A549 treated with AZD9567 at 1 μM for 4 hours (cell line): ENCODE data around the gene EIF5AL1. TPM values are rescaled to one million over a fixed set of nuclear protein-coding genes. Genes with fewer than 3 reads are reported as not detected.

Source experiments
- total RNA-seq: library from RNA; stranded (reverse); fragments of 200-300 nt; extraction: Qiagen RNA extraction; gene quantifications from 5 replicates; pipeline ENCODE4 v1.2.3, GENCODE V29; 2022; ENCODE audit not compliant: insufficient read depth

The EIF5AL1 gene
- 2.2 to 48.0 TPM (median 2.7 TPM) in 5 replicates for total RNA-seq

DNA sequence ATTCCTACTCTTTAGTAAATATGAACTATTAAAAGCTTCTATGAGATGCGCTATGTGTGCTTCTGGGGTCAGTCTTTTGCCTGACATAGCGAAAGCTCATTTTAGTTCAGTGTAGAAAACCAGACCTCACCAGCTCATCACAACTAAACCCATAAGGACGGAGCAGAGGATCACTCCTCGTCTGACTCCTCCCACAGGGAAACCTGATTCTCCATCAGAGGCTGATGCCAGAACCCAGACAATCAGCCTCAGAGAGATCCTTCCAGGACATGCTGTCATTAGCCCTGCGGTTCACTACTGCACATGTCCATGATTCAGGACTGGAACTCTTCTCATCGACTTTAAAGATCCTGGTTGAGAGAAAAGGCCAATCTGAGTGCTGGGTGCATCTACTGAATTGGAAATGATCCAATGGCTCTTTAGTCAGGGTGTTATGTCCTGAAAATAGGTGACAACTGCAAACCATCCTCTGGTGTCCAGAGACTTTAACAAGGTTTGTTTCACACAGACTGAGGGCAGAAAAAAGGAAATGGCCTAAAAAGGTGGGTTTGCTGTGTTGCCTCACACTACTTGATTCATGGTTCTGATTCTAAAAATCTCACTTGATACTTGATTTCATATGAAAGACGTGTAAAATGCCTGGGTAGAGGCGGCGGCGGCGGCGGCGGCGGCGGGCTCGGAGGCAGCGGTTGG, at the start of gene EIF5AL1:
TSS of gene EIF5AL1 (plus strand) at position 643 of the 693 bp plus-strand sequence. CDS start 117 bp downstream, outside the sequence.

DNA sequence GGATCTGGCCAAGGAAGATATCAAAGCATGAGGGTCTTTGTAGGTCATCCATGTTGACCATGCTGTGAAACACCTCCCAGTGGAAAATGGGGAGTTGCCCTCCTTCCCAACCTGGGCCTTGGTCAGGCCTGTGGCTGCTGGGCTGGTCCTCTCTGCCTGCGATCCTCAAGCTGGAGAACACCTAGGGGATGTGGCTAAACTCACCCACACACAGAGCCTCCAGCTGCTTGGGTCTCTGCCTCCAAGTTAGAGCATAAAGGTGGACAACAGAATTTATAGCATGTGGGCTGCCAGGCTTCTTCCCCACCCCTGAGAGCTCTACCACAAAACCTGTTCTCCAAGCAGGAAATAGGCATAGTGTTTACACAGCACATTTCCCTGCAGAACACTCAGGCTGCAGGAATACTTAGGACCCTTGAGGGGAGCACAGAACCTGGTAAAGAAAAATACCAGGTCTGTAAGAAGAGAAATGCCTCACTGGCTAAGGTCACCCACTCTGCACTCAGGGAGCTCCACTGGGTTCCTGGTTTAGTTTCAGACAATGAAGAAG, 47.9 kb downstream of the EIF5AL1 start, which contains the start of gene SFTPA2:
TSS of gene SFTPA2 (minus strand) at position 248 of the 550 bp plus-strand sequence. CDS start 924 bp downstream, outside the sequence.

Other genes starting within 250 kb of the EIF5AL1 start
- 130 to 182 TPM (median 141 TPM) in 5 replicates for gene PPIF, start 165.1 kb upstream of the EIF5AL1 start, total RNA-seq
- gene ZCCHC24, start 66.9 kb upstream of the EIF5AL1 start, total RNA-seq: 3.7 to 5.8 TPM (median 4.5 TPM) in 5 replicates
- not detected in 5 replicates for gene SFTPA2, start 47.9 kb downstream of the EIF5AL1 start, total RNA-seq
- gene SFTPA1, start 98.4 kb downstream of the EIF5AL1 start, total RNA-seq: not detected in 5 replicates
- 0.19 to 0.95 TPM (median 0.47 TPM) in 5 replicates for gene NUTM2B, start 190.7 kb downstream of the EIF5AL1 start, total RNA-seq